ENCODE measurements around the gene IGFL3.

DNA sequence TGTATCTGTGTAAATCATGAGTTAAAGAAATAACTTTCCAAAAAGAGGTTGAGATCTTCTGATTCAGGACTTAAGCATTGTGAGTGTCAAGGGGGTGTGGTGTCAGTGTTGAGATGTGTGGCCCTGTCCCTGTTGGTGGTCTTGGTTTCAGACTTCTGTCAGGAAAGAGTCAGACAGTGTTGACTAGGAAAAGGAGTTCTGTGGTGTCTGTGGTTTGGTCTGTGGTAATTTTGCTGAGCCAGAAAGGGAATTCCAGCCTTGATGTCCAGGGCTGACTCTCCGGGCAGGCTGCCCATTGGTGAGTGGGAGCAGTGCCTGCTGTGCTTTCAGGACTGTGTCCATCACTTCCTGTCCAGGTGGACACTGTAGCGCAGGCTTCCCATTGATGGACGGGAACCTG is 43.9 kb downstream of the IGFL3 start:
- TF ChIP-seq, protein P1, sequence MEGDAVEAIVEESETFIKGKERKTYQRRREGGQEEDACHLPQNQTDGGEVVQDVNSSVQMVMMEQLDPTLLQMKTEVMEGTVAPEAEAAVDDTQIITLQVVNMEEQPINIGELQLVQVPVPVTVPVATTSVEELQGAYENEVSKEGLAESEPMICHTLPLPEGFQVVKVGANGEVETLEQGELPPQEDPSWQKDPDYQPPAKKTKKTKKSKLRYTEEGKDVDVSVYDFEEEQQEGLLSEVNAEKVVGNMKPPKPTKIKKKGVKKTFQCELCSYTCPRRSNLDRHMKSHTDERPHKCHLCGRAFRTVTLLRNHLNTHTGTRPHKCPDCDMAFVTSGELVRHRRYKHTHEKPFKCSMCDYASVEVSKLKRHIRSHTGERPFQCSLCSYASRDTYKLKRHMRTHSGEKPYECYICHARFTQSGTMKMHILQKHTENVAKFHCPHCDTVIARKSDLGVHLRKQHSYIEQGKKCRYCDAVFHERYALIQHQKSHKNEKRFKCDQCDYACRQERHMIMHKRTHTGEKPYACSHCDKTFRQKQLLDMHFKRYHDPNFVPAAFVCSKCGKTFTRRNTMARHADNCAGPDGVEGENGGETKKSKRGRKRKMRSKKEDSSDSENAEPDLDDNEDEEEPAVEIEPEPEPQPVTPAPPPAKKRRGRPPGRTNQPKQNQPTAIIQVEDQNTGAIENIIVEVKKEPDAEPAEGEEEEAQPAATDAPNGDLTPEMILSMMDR (conservative IDR thresholded peaks at IDR 0.05): no peak
- TF ChIP-seq EZH2 (IDR thresholded peaks at IDR 0.05; ENCODE audit: low read depth): no peak

All from PC-9 (cell line).